SIG-M5 treated with dmso at 0.1 percent for 504 hours (cell line): ENCODE data around the gene FGF11.
A peak's percentile ranks its signal among the peaks of the same experiment; 100 is the strongest.
"Not testable (repeated sequence)": the region's sequence is repeated elsewhere in the genome, so short reads cannot be mapped to it uniquely, and the experiment has no call there.

Experiments
- DNase-seq: peaks from one replicate; lab custom pipeline; 2025; ENCODE audit not compliant: unreplicated experiment; lab: John Stamatoyannopoulos, UW

FGF11 gene

DNA sequence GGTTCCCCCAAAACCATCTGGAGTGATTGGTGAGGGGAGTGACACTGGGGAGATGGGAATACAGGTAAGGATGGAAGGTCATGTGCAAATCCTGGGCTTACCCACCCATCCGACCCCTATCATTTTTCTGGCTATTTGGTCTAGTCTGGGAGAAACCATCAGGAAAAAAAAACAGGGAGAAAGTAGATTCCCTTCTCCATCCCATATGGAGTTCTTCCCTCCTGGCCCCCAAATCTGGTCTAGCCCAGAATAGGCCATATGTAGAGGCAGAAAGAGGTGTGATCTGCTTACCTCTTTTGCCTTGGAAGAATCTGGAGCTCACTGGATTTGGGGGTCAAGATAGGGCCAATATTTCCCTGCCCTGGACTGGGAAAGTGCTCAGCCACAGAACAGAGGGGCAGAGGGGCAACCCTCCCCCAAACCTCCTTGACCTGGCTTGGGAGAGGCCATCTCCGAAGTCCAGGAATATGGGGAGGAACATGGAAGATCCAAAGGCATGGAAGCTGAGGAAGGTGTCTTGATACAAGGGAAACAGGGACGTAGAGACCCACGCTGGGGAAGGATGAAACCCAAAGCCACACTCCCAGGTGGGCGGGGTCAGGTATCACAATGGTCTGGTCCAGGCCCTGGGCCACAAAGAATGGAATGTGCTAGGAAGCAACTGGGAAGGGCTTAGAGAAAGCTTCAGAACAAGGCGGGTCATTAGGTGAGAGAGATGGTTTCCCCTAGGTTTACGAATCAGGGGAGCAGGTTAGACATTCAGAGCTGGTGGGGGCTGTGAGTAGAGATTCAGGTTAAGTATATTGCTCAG is 21.7 kb downstream of the FGF11 start:
- DNase-seq, result no peak

GRCh38 chr17:7462474-7463371 is 23.4 kb downstream of the FGF11 start:
- DNase-seq, result no peak

DNA sequence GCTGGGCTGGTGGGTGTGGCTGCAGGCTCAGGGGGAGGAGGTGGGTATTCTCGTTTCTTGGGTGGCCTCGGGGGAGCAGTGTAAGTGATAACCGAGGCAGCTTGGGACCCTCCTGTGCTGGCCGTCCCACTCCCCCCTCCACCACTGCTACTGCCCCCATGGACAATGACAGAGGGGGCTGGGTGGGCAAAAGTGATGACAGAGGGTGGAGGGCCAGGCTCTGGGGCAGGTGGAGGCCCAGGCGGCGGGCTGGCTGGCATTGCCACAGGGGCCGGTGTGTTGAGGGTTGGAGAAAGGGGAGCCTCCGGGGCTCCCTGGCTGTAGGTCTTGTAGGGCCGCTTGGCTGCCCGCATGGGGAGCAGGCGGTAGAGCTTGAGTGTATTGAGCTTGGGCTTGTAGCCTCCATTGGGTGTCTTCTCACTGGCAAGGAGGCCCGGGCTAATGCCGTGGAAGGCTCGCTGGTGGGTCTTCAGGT is 24.1 kb downstream of the FGF11 start:
- DNase-seq, result no peak

- no peak for DNase-seq
These were observed 24.8 kb downstream of the FGF11 start for GRCh38 chr17:7464081-7464480.

- no peak for DNase-seq
These were observed 26.4 kb downstream of the FGF11 start for GRCh38 chr17:7465597-7466275.

GRCh38 chr17:7466318-7466638 is 27.0 kb downstream of the FGF11 start:
- DNase-seq, result no peak

DNA sequence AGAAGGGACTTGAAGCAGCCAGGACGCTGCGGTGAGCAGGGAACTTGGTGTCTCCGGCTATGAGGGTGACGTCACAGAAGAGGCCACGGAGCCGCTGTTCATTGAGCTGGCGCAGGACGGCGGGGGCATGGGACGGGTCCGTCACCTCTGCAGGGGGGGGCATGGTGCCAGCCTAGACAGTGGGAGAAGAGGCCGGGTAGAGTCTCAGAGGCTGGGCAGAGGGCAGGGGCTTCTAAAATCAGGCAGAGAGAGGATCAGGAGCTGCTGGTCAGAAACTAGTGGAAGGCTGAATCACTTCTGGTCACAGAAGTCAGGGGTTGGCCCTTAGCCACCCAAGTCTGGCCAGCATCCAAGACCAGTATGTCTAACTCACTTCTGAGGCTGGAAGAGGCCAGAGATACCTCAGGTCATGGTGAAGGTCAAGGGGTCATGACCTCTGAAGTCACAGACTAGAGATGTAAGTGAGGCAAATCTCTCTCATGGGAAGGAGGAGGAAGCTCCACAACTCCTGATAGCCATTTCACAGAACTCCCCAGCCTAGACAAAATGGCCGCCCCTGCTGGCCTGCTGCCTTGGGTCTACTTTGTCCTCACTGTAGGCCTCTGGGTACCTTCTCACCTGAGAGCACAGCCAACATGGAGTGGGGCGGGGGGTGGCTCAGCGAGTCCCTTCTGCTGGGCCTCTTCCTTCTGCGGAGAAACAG is 27.5 kb downstream of the FGF11 start:
- DNase-seq, result no peak

DNA sequence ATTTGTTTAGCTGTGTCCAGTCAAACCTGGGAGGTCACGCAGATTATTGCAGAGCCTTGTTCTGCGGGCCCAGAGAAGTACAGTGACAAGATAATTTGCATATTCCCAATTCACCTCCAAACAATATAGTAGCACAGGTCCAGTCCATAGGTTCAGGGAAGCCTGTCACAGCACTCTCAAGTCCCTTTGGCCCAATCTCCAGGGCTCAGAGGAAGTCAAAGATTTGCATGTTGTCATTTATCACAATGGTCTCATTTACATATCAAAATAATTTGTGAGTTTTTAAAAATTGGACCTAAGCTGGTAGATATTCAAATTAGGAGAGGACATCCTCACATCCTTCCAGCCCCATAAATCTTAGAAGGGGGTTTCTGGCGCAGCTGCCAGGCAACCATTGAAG is 28.2 kb downstream of the FGF11 start:
- no peak for DNase-seq

DNA sequence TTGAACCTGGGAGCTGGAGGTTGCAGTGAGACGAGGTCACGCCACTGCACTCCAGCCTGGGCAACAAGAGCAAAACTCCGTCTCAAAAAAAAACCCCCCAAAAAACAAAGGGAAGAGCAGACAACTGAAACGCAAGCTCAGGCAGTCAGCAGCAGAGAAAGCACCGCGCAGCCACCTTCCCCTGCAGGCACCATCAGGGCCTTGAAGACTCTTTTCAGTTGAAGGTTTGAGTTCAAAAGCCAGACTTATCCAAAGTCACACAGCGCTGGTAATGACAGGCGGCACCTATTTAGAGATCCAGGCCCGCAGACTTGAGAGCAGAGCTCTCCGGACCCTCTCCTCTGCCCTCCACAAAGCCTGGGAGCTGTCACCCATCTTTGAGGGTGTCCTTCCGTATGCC is 29.0 kb downstream of the FGF11 start:
- no peak for DNase-seq

DNA sequence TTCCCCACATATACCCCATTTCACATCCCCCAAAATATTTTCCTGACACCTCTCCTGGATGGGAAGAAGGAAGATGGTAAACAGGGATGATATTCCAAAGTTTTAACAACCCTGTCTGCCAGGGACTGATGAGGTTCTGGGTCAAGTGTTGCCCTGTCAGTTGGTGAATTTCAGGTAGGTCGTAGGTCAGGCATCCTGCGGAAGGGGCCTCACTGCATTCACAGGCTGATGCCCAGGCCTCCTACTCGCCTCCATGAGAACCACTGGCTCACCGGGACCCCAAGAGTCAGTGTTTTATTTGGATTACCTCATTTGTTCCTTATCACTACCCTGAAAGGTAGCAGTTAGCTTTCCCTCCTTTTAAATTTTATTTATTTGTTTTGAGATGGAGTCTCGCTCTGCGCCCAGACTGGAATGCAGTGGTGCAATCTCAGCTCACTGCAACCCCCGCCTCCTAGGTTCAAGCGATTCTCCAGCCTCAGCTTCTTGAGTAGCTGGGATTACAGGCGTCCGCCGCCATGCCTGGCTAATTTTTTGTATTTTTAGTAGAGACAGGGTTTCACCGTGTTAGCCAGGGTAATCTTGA is 29.6 kb downstream of the FGF11 start:
- no peak for DNase-seq

DNA sequence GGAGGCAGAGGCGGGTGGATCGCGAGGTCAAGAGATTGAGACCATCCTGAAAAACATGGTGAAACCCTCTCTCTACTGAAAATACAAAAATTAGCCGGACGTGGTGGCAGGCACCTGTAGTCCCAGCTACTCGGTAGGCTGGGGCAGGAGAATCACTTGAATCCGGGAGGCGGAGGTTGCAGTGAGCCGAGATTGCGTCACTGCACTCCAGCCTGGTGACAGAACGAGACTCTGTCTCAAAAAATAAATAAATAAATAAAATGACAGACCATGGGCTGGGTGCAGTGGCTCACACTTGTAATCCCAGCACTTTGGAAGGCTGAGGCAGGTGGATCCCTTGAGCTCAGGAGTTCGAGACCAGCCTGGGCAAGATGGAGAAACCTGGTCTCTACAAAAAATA is 30.5 kb downstream of the FGF11 start:
- DNase-seq, result not testable (repeated sequence)

GRCh38 chr17:7470457-7470973 is 31.2 kb downstream of the FGF11 start:
- not testable (repeated sequence) for DNase-seq

- DNase-seq, result no peak
These were observed 32.4 kb downstream of the FGF11 start for GRCh38 chr17:7471729-7472128.

DNA sequence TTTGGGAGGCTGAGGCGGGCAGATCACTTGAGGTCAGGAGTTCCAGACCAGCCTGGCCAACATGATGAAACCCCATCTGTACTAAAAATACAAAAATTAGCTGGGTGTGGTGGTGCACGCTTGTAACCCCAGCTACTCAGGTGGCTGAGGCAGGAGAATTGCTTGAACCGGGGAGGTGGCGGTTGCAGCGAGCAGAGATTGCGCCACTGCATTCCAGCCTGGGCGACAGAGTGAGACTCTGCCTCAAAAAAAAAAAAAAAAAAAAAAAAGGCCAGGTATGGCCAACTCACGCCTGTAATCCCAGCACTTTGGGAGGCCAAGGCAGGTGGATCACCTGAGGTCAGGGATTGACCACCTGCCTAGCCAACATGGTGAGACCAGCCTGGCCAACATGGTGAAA is 35.5 kb downstream of the FGF11 start:
- DNase-seq, result not testable (repeated sequence)

DNA sequence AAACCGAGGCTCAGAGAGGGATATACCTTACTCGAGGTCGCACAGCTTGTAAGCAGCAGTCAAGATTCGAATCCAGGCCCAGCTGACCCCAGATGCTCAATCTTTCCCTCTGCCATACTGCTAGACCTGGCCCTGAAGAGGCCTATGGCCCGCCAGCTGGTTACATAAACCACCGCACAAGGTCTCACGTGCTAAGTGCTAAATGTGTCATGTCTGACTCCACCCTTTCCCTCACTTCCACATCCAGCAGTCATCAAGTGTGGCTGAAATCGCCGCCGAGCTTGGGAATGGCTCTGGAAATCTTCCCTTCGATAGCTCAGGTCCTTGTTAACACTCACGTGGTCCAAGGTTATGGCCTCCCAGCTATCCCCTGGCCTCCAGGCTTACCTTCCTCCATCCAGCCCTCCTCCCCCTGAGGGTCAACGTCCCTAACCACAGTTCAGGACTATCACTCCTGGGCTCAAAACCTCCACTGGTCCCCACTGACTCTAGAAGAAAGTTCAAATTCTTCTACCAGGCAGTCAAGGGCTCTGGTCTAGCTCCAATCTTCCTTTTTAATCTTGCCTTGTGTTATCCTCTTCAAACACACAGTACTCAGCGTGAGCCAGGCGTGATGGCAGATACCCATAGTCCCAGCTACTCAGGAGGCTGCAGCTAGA is 36.6 kb downstream of the FGF11 start:
- no peak for DNase-seq

- DNase-seq, result no peak
These were observed 37.2 kb downstream of the FGF11 start for GRCh38 chr17:7476494-7476893.

DNA sequence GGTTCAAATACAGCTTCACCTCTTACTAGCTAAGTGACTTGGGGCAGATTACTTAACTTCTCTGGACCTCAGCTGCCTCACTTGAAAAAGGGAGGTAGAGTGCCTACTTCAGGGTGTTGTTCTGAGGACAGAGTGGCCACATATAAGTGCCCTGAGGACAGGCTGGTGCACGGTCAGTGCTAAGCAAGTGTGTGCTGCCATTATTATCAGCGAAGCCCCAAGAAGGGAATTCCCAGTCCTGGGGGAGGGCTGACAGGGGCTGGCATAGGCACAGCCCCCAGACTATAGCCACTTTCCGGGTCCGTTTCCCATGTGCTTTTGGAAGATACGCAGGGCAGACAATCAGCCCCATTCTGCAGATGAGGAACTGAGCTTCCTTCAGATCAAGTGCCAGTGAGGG is 37.6 kb downstream of the FGF11 start:
- DNase-seq, result no peak

DNA sequence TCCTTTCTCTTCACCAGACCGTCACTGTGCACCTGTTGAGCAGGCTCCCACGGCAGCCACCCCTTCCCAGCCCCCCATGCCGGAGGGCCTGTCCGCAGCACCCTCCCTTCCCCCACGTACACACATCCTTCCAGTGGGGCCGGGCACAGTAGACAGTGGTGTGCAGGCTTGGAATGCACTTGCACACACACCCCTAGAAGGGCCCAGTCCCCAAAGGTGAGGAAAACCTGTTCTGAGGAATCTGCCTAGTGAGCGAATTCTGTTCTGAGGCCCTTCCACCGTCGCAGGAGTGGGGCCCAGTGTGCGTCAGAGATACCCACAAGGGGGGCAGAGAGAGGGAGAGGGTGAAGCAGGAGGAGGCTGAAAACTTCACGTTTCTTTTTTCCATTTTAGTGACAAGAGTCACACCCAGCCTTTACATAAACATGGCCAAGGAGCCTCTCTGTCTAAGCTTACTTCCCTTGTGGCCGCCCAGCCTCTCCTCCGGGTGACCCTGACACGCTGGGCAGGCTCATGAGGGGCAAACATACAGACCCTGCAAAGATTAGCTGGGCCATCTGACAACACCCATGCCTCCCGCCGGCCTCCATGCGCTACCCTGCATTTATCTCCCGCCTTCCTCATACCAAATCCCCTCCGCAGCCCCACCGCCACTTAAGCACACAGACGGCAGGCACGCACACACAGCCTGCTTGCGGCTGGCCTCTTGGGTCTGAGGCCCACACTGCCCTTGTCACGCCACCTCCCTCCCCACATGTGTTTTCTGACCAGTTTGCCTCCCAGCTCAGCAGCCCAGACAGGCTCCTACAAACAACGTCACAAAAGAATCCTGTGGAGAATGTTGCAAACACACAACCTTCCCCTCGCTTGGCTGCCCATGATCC is 38.3 kb downstream of the FGF11 start:
- peak; percentile 39 for DNase-seq
